Retina (tissue), 1 donor: ENCODE measurements around the gene CALHM6.
"Not testable (repeated sequence)": the region's sequence is repeated elsewhere in the genome, so short reads cannot be mapped to it uniquely, and the experiment has no call there.

Experiments
- DNase-seq: peaks from one replicate; pipeline ENCODE4 v3.0.0-alpha.2; 2016

The CALHM6 gene

DNA sequence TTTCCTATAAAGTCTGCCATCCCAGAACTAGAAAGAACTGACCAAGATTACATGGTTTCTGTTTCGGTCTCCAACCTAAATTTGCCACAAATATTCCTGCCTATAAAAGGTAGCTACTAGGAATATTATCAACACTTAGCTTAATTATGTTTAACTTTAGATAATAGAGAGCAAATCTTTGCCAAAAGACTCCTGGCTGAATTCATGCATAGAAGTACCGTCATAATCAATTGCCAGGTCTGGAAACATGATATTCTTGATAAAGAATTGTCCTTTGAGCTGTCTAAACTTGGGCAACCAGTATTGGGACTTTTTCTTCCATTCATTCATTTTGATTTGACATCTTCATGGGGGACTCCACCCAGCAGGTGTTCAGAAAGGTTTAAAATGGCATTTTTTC lies 22.4 kb downstream of the CALHM6 start:
- DNase-seq, result no peak

DNA sequence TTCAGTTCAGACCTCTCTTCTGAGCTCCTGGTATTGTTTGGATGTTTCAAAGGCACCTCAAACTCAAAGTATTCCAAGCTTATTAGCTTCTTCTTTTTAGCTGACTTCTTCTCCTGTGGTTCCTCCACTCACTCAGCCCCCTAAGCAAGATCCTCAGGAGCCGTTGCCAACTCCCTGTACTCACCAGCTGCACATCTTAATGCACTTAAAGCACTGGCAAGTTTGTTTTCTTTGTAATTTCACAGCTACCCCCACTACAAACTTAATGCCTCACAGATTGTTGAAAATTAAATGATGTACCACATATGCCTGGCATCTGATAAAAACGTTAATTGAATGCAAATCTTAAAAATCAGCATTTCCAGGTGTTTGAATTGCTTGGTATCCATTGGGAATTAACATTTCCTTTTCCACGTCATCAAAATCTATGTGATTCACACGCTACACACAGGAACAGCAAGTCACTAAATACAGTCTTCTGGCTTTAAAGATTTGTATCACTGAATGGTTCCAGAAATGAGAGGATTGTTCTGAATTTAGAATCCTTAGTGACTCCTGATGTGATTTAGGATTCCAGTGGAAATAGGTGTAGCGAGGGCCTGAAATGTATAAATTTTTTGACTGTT lies 24.5 kb downstream of the CALHM6 start:
- no peak for DNase-seq

- no peak for DNase-seq
Measured at GRCh38 chr6:116491610-116492330, 30.6 kb downstream of the CALHM6 start.

DNA sequence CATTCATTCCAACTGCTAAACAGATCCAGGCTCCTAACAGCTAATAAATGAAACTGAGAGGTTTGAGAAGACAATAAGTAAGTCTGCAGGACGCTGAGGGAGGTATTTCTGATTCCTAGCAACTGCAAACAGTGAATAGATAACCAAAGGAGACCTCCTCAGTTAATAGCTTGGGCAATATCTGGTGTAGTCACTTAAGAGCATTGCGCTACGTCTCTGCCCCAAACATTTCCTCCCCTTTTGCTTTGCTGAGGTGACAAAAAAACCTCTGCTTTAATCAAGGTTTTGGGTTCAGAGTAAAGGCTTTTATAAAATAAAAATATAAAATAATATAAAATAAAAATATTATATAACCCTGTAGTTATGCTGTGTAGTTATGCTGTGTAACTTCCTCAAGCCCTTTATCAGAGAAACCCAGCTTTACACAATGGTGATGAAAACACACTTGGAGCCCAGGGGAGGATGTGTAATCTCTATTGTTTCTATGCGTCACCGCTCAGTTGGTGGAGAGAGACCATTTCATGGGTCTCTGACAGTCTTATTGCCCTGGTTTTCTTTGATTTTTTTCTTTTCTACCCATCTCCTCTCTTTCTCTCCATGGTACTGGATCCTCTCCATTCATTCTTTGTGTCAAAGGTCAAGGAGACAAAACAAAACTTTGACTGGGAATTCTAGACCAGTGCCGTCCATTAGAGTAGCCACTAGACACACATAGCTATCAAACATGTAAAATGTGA lies 31.3 kb downstream of the CALHM6 start:
- no peak for DNase-seq

- DNase-seq, result not testable (repeated sequence)
Measured at GRCh38 chr6:116495161-116495560, 34.0 kb downstream of the CALHM6 start.

GRCh38 chr6:116497113-116497676 lies 36.0 kb downstream of the CALHM6 start:
- no peak for DNase-seq

DNA sequence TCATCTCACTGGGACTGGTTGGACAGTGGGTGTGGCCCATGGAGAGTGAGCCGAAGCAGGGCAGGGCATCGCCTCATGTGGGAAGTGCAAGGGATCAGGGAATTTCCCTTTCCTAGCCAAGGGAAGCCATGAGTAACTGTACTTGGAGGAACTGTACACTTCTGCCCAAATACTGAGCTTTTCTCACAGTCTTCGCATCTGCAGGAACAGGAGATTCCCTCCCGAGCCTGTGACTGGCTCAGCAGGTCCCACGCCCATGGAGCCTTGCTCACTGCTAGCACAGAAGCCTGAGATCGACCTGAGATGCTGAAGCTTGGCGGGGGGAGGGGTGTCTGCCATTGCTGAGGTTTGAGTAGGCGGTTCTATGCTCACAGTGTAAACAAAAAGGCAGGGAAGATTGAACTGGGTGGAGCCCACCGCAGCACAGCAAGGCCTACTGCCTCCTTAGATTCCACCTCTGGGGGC lies 39.8 kb downstream of the CALHM6 start:
- no peak for DNase-seq

DNA sequence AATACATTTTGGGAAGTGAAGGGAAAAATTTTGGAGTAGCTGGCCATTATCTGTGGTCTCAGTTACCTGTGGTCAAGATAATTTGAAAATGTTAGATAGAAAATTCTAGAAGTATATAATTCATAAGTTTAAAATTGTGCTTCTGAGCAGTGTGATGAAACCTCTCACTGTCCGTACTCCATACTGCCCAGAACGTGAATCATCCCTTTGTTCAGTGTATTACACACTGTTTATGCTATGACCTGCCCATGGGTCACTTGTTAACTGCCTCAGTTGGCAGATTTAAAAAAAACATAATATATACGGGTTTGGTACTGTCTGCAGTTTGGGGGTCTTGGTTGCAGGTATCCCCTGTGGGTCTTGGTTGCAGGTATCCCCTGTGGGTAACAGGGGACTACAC lies 46.1 kb downstream of the CALHM6 start:
- no peak for DNase-seq

GRCh38 chr6:116508527-116508926 lies 47.4 kb downstream of the CALHM6 start:
- no peak for DNase-seq

DNA sequence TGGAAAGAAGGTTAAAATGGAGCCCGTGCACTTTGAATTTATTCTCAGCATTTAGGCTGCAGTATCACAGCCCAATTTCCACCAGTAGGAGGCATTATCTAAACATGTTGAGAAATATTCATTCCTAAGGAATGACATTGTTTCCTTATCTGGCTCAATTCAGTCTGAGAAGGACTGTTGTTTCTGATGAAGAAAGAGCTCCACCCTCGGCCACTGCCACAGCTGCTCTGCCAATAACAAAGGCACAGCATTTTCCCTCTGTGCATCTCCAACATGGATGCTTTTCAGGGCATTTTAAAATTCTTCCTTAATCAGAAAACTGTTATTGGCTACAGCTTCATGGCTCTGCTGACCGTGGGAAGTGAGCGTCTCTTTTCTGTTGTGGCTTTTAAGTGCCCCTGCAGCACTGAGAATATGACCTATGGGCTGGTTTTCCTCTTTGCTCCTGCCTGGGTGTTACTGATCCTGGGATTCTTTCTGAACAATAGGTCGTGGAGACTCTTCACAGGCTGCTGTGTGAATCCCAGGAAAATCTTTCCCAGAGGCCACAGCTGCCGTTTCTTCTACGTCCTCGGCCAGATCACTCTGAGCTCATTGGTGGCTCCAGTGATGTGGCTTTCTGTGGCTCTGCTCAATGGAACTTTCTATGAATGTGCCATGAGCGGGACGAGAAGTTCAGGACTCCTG lies 50.4 kb downstream of the CALHM6 start, which contains the start of gene CALHM5:
Gene CALHM5, plus strand, starts transcription at position 216 of the 687 bp plus-strand sequence. Its CDS starts 58 bp downstream, at position 274.
- DNase-seq, result no peak

GRCh38 chr6:116512111-116512559 lies 51.0 kb downstream of the CALHM6 start:
- no peak for DNase-seq

GRCh38 chr6:116512734-116513133 lies 51.6 kb downstream of the CALHM6 start:
- DNase-seq, result no peak
